ENCODE results near the gene PIPOX. TPM values are rescaled to one million over a fixed set of nuclear protein-coding genes. Genes with fewer than 3 reads are reported as not detected.

PIPOX gene
- total and polyA plus RNA-seq, 2 of the 13 experiments (the other 11 are each of a cell fraction or from before 2014, with no cell fraction given) = 87.3 to 154 TPM

- Histone ChIP-seq H3K36me3 (replicated peaks in 1 of 2; ENCODE audit: control insufficient read depth in 1 of 2, insufficient read depth in 2 of 2, low read length in 2 of 2) (peaks cover 28 to 74% of the 10 kb centered on the region in 2 experiments), H3K9me3 (ENCODE audit: low read length) (no peaks in the 10 kb centered on the region), H3K27me3 (ENCODE audit: control insufficient read depth in 1 of 2, insufficient read depth in 2 of 2, low read length in 2 of 2) (no peaks in the 10 kb centered on the region), H2AFZ (ENCODE audit: low read length) (no peak overlapping the region), H3K79me2 (ENCODE audit: insufficient read depth, low read length) (peaks cover 17% of the 10 kb centered on the region), H3K4me1 (ENCODE audit: insufficient read depth, low read length) (peaks cover 17% of the 10 kb centered on the region), H3K9ac (ENCODE audit: insufficient read depth, low read depth, low read length) (no peak overlapping the region), H3K4me2 (ENCODE audit: low read depth, low read length) (no peak overlapping the region), H3K4me3 (replicated peaks in 1 of 3; ENCODE audit: insufficient read depth in 1 of 3, low read depth in 2 of 3, low read length in 3 of 3) (no peak overlapping the region), H4K20me1 (ENCODE audit: insufficient read depth, low read length) (peaks cover 4% of the 10 kb centered on the region; the same call in 1 of the 2 replicates), H3K27ac (ENCODE audit: extremely low read length, insufficient read depth, low read length) (no peak overlapping the region)
- FAIRE-seq = no peak
- ChIA-PET POLR2A (interaction anchor here (0.6 kb wide), 1 partner anchor 8 kb away, joined by 3 read pairs; the partner anchor contains the start of gene PIPOX), CTCF (ENCODE audit: low intra/inter-chr PET ratio, low total read pairs) (no interaction called here)
- 96% methylated on average over 12 of the region's 12 CpGs for WGBS (ENCODE audit: low lambda C conversion rate)
- DNase-seq (ENCODE audit: low spot score) = no peak
- BruUV-seq (replicated peaks) = no TSS peak
- TF ChIP-seq THAP7 (CRISPR knock-in tag; IDR thresholded peaks at IDR 0.05) = no peak
- no peak for TF ChIP-seq ZNF180 (CRISPR knock-in tag; IDR thresholded peaks at IDR 0.05; ENCODE audit: borderline replicate concordance, low read depth)
- no peak for TF ChIP-seq ARHGAP35 (CRISPR knock-in tag; IDR thresholded peaks at IDR 0.05; ENCODE audit: borderline replicate concordance)
- TF ChIP-seq JUND (CRISPR knock-in tag; IDR thresholded peaks at IDR 0.05) = no peak
- TF ChIP-seq KDM2A (CRISPR knock-in tag; IDR thresholded peaks at IDR 0.05; ENCODE audit: borderline replicate concordance, low read depth) = no peak
- no peak for TF ChIP-seq JARID2 (CRISPR knock-in tag; IDR thresholded peaks at IDR 0.05; ENCODE audit: insufficient replicate concordance)
- no peak for TF ChIP-seq SP2 (CRISPR knock-in tag; IDR thresholded peaks at IDR 0.05)
- TF ChIP-seq ZNF788 (CRISPR knock-in tag; IDR thresholded peaks at IDR 0.05; ENCODE audit: borderline replicate concordance) = no peak
- no peak for TF ChIP-seq ZNF776 (CRISPR knock-in tag; IDR thresholded peaks at IDR 0.05)
- TF ChIP-seq ZNF800 (CRISPR knock-in tag; IDR thresholded peaks at IDR 0.05) = no peak
- TF ChIP-seq ZBTB37 (CRISPR knock-in tag; IDR thresholded peaks at IDR 0.05) = no peak
- no peak for TF ChIP-seq MBD4 (IDR thresholded peaks at IDR 0.05; ENCODE audit: borderline replicate concordance, low read length)
- TF ChIP-seq ZMAT3 (CRISPR knock-in tag; conservative IDR thresholded peaks at IDR 0.05) = no peak
- TF ChIP-seq TBP (CRISPR knock-in tag; IDR thresholded peaks at IDR 0.05) = no peak
- no peak for TF ChIP-seq AKAP8 (CRISPR knock-in tag; IDR thresholded peaks at IDR 0.05)
- no peak for ATAC-seq
- in situ Hi-C loops (cut with HindIII; ENCODE audit: extremely low pct_ligation_motif_present, low pct_unique_long_range_greater_than_20kb) = no loop called here
- intact Hi-C loops (cut with micrococcal nuclease; ENCODE audit: unreplicated experiment) = no loop called here
Measured at GRCh38 chr17:29051194-29051593, 8.3 kb downstream of the PIPOX start.
